RCC 7860 (cell line): ENCODE measurements around the gene MYO3B.
"Not testable (repeated sequence)": the region's sequence is repeated elsewhere in the genome, so short reads cannot be mapped to it uniquely, and the experiment has no call there.

ENCODE experiments used
- DNase-seq: peaks from one replicate; pipeline ENCODE4 v3.0.0-alpha.2; 2015; ENCODE audit warnings: low spot score
- FAIRE-seq: peaks from 2 replicates; lab custom pipeline; 2012; peaks lifted over from hg19 to GRCh38; lab: Jason Lieb, UNC

The MYO3B gene

DNA sequence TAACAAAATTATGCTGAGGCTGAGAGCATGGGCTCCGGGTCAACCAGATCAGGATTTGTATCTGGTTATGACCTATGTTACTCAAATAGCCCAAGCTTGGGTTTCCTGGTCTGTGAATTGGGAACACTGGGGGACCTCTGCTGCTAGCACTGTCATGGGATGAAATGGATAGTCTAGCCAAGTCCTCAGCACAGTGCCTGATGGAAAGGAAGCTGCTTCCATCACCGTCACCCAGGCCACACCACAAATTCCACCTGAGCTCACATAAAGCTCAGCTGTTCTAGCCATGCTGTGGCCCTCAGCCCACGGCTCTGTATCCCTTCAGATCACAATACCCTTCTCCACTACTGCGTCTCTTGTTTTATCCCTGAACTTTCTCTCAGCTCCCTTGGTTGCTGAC is 357.6 kb downstream of the MYO3B start:
- DNase-seq (no peak), FAIRE-seq (no peak)

DNA sequence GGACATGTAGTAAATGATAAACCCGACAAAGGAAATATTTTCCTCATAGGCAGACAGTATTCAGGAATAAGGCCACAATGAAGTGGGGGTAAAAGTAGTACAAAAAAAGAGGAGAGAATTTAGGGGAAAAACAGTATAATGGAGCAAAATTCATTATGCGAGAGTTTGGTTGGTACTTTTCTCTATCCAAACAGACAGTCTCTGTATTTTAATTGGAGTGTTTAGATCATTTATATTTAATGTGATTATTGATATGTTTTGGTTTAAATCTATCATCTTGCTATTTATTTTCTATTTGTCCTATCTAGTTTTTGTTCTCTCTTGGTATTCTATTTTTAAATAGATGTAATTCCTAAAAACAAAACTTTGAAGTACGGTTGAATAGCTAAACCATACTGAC is 366.9 kb downstream of the MYO3B start:
- DNase-seq: no peak
- no peak for FAIRE-seq

DNA sequence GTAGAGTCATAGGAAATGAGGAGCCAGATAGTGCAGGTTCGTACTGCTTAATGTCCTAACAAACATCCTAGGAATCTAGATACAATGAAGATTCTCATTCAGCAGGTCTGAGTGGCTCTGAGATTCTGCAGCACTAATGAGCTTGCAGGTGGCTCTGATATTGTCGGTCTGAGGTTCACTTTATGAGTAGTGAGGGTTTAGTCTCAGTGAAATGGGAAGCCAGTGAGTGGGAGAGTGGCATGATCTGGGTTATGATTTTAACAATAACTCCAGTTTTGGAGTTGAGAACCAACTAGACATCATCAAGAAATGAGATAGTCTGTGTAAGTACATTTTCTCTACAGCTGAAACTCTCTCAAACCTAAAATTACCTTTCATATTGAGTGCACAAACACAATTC is 370.4 kb downstream of the MYO3B start:
- FAIRE-seq (no peak), DNase-seq (no peak)

DNA sequence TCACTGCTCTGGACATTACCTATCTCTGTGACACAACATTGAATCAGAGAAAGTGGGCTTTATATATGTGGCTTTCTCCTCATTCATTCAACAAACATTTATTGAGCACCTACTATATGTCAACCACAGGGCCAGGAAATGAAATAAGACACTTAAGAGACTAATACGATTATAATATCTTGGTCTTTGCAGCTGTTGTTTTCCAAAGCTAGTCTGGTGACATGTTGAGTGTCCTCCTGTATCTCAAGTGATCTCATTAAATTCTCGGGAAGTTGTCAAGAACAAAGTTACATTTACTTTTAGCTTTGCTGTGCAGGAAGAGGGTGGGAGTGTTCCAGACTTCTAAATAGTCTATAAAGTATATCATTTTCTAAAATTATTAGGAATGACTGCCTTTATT is 372.6 kb downstream of the MYO3B start:
- FAIRE-seq (no peak), DNase-seq (no peak)

DNA sequence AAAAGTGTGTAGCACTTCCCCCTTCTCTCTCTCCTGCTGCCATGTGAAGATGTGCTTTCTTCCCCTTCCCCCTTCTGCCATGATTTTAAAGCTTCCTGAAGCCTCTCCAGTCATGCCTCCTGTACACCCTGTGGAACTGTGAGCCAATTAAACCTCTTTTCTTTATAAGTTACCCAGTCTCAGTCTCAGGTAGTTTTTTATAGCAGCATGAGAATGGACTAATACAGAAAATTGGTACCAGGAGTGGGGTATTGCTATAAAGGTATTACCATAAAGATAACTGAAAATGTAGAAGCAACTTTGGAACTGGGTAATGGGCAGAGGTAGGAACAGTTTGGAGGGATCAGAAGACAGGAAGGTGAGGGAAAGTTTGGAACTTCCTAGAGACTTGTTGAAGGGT is 374.0 kb downstream of the MYO3B start:
- not testable (repeated sequence) for FAIRE-seq, DNase-seq

DNA sequence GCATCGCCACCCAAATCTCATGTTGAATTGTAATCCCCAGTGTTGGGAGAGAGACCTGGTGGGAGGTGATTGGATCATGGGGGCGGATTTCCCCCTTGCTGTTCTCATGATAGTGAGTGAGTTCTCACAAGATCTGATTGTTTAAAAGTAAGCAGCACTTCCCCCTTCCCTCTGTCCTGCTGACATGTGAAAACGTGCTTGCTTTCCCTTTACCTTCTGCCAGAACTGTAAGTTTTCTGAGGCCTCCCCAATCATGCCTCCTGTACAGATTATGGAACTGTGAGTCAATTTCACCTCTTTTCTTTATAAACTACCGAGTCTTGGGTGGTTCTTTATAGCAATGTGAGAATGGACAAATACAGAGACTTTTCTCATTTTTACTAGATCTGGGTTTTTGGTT is 375.8 kb downstream of the MYO3B start:
- DNase-seq: no peak
- FAIRE-seq: no peak

DNA sequence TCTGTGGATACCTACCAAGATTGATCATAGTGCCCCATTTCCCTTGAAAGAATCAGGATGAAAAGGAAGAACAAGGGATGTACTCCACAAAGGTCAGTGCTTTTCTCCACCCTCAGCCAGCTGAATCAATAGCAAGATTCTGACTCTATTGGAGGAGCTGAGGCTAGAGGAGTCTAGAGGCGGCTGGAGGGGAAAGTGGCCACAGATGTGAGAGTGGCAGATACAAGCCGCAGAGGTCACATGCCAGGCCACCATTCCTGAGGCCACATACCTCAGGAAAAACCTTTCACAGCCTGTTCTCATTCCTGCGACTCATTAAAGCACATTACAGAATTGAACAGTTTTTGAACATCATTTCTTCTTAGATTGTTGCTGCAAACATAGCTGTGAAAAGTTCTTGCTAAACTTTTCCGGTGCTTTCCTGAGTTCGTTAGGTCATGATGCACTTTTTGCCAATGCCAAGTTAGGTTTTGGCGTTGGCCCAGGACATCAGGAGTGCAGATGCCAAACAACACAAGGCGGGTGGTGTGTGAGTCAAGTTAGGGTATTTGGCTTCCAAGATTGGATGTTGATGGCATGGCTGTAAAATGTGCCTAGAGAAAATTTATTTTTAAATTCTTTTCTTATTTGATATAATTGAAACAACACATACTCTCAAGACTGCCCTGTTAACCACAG is 376.5 kb downstream of the MYO3B start:
- DNase-seq: peak; percentile 16
- no peak for FAIRE-seq

DNA sequence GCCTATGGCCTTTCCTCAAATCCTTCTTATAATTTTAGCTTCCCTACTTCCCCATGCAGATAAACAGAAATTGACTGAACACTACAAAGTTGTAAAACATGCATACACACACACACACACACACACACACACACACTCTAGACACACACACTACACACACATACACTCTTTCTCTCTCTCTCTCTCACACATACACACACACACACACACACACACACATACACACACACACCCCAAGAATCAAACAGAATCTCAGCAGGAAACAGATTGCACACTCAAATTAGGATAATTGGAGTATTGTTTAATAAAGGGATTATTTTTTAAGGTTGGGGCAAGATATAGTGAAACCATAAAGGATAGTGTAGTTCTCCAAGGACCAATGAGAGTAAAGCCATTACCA is 385.0 kb downstream of the MYO3B start:
- DNase-seq: no peak
- FAIRE-seq: no peak

DNA sequence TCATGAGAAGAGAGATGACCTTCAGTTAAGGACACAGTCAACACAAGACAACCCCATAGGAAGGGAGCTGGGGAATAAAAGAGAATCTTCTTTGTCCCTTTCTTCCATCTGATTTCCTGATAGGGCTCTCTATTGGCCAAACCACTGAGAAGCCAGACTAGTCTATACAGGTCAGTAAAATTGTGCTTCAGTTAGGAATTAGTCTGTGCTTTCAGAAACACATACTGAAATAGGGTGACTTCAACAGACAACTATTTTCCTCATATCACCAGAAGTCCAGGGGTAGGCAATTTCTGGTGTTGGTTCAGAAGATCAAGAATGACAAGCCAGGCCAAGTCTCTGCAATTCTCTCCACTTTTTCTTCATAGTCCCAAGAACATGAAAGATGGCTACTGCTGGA is 385.5 kb downstream of the MYO3B start:
- FAIRE-seq (no peak), DNase-seq (no peak)

DNA sequence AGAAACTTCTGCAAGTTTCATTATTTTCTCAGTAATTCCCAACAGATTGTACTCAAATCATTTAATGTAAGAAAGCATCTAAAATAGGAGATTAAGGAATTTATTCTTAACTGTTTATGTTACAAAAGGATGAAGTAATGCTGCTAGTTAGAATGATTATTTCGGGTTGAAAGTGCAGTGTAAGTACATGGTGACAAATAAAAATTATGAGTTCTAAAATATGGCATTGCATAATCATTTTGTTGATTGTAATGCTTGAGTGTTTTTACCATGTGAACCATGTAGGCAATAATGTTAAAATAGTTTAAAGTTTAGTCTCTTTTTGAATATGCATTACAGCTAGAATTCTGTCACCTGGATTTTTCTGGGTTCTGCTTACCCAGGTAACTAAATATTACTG is 388.2 kb downstream of the MYO3B start:
- FAIRE-seq (no peak), DNase-seq (no peak)

DNA sequence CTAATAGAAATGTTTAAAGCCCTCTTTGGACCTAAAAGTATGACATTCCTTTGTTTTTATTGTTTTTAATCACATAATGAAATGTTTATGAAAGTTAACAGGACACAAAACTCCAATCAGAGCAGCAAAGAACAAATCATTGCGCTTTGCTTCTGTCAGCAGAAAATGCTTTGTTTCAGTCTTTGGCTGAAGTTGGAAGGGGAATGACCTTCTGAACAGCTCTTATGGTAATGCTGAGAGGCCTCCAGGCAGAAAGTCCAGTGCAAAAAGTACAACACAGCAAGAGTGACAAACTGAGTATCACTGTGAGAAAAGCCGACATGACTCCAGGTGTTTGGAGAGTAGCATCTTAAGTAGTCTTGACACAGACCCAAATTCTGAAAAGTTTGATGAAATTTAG is 389.5 kb downstream of the MYO3B start:
- DNase-seq (no peak), FAIRE-seq (no peak)

DNA sequence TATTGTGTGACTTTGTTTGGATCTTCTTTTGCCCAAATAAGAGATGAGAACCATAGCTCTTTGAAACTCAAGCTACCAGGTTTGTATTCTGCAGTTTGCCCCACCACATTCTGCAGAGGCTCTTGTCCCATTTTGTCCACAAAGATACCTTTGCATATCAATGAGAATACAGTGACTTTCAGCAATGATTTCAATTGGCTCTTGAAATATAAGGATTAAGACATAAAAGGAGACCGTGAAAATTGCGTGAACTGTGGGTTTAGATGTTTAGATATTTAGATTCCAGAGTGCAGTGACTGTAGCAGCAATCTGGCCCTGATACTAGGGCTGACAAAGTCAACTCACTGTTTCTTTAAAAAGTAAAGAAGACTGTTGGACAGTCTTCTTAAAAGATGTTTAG is 390.6 kb downstream of the MYO3B start:
- DNase-seq (no peak), FAIRE-seq (no peak)

DNA sequence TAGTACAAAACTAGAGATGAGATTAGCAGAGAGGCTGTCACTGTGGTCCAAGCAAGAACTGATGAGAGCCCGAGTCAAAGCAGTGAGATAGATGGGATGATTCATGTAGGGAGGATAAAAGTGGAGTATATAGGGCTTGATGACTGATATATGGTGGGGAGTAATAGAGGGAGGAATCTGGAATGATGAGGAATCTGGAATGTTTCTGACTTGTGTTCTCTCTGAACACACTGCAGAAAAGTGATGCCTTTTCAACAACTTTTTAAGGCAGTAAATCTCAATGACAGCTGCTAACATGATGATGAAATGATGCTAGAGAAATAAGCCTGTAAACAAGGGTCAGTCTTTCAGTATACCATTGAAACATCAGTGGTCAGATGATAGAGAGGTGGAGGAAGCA is 393.7 kb downstream of the MYO3B start:
- no peak for FAIRE-seq
- no peak for DNase-seq

DNA sequence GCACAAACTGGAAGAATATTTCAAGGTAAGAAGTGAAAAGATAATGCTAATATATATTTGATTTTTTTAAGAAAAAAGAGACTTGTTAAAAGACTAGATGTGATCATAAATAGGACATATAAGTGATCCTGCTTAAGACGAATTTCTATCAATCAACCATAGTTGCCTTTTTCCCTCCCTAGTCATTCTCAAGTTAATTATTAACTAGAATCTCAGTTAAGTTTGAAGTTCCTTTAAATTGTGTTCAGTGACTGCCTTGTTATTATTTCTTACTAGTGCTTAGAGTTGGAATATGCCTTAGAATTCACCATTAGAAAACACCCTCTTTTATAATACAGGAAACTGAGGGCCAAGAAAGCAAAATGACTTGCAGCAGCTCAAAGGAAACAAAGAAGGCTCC is 395.7 kb downstream of the MYO3B start:
- DNase-seq (no peak), FAIRE-seq (peak; percentile 32)

DNA sequence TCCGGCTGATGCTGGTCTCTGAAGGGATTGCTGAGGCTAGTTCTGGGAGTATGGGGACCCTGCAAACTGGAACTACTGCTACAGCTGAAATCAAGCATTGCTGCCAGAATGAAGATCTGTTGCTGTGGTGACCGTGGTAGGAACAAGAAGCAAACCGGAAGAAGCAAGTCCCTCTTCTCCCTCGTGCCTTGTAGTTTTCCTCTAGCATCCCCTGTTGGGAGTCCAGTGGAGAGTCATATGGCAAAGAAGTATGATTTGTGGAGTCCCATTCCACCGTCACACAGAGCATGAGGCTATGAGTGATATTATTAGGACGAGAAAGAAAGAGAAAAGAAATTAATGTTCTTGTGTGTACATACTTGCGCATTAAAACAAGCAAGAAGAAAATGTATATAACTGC is 398.3 kb downstream of the MYO3B start:
- no peak for DNase-seq
- FAIRE-seq: no peak

DNA sequence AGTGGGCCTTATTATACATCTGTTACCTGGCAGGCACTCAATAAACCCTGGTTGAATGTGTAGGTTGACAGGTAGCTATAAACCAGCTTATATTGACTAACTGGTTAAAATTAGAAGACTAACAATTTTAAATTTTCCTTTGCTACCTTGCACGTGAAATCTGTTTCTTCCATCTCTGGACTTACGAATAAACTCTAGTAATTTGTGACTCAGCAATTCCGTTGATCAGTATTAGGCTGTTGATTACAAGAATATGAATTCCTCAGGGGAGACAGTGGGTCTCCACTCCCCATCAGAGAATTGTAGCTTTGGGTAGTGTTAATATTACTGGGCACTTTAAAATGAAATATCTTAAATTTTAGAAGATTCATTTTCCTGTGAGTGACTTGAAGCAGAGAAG is 399.4 kb downstream of the MYO3B start:
- FAIRE-seq (no peak), DNase-seq (no peak)

DNA sequence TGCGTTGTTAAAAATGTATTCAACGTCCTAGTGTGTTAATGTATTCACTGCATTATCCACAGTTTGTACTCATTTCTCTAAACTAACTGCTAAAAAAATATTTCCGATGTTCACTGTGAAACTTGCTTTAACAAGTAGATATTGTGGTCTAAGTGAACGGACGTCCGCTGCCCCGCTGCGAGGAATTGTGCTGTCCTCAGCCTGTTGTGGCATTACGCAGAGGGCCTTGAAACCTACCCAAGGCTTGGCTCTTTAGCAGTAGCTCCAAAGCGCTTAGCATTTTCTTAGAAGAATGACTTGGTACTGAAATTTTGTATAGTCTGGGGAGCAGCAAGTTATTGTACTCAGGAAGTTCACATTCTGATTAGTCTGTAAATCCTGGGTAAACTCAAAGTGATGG is 400.7 kb downstream of the MYO3B start:
- DNase-seq (no peak), FAIRE-seq (no peak)

DNA sequence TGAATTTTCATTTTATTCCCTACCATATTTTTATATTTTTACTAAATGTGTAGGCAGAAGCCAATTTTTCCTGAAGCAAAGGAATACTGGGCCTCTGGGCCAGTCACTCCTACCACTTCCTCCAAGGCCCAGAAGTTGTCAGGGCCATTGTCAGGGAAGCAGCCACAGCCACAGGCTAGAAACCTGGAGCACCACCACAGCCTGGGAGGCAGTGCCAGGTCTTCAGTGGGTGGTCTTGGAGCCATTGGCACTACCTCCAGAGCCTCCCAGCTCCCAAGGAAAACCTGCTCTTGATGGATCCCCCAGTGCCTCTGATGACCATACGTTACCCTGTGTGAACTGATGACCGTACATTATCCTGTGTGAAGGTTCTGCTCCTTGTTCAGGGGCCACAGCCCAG is 401.6 kb downstream of the MYO3B start:
- no peak for FAIRE-seq
- DNase-seq: no peak

DNA sequence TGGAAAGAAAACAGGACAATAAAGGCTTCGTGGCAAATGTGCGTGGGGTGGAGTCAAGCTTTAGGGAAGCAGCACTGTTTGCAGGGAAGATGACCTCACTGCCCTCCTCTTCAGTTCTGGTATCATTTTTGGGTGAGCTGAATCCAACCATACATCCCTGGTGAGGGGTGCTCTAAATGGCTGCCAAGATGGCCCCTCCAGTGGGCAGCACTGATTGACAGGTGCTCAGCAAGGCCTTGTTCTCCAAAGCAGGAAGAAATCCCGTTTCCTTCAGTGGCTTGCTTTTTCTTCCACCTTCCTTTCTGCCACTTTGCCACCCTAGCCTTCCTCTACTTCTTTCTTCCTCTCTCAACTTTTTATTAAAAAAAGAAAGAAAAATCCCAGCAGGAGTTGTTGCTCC is 404.4 kb downstream of the MYO3B start:
- DNase-seq: no peak
- no peak for FAIRE-seq

DNA sequence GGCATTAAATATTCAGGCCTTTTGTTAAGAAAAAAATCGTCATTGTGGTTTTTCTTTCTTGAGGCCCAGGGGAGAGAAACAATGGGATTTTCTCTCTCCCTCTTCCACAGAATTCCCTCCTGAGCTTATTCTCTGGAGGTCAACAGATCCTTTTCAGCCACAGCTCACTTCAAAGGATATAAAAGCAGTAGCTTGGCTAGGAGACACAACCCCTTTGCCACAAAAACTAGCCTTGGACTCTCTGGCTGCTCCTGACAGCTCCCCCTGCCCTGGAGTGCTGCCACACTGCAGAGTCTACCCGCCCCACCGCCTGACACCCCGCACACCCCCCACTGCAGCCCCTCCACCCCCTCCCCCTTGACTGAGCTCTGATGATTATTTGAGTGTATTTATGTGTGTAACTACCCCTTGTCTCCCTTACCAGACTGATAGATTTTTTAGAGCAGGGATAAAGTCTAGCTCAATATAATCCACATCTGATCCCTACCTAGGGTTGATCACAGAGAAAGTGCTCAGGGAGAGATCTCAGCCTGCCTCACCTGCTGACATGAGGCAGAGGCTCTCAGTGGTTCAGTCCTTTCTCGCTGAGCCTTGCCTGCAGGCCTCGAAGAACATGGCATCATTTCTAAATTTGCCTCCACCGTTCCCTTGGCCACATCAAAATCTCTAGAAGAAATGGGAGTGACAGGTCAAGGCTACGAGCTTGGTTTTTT is 405.0 kb downstream of the MYO3B start:
- FAIRE-seq: no peak

DNA sequence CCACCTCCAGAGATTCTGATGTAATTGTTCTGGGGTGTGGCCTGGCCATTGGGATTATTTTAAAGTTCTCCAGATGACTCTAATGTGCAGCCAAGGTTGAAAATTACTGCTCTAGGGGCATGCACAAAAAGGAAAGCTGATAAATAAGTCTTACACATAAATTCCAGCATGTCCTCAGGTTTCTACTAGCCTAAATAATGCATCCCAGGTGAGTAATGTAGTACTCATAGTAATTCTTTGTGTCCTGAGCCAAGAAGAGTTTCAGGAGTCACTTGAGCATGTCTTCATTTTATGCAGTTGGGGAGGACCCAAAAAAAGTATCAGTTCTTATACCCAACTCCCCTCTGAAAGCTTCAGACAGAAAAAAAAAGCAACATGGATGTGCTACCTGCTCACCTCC is 407.1 kb downstream of the MYO3B start:
- FAIRE-seq: no peak

More for the DNA sequence above, 405.0 kb downstream of the MYO3B start:
- DNase-seq: no peak

DNA sequence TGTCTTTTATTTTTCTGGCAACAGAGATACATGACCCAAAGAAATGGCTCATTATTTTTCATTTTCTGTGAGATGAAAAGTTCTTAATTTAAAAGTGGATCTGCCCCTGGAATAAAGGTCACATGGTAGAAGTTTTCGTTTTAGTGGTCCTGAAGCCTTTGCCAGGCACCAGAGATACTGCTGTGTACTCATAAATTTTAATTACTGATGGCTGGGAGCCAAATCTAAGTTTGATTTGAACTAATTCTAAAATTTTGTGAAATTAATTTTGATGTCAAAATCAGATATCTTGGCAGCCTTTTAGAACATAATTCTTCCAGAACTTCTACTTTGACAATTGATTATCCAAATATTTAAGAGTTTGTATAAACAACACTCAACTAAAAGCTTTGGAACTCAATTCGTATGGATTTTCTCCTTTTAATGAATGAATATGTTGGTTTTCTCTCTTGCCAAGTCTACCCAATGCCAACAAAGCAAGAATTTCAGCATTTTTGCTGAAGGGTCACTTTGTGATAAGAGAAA is 408.7 kb downstream of the MYO3B start:
- FAIRE-seq (no peak), DNase-seq (no peak)

More for the DNA sequence above, 407.1 kb downstream of the MYO3B start:
- DNase-seq: no peak

DNA sequence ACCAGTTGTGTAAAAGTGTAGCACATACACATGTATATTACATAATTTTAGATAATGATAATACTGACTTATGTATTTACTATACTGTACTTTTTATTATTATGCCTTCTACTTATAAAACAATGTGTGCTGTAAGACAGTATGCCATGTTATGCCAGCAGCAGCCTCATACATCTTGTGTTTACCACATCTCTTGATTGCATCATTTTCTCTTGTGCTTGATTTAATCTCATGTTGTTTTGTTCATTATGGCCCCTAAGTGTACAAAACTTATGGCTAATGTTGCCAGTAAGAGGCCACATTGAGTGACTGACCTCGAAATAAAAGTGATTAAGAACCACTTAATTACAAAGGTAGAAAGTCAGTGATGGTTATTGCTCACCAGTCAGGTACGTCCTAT is 409.2 kb downstream of the MYO3B start:
- no peak for DNase-seq
- FAIRE-seq: no peak
